ENCODE data around the gene SLC37A2. TPM values are rescaled to one million over a fixed set of nuclear protein-coding genes. Genes with fewer than 3 reads are reported as not detected.

Gene SLC37A2
- total RNA-seq, 1 experiment from 2014 or later: 0.23 TPM

DNA sequence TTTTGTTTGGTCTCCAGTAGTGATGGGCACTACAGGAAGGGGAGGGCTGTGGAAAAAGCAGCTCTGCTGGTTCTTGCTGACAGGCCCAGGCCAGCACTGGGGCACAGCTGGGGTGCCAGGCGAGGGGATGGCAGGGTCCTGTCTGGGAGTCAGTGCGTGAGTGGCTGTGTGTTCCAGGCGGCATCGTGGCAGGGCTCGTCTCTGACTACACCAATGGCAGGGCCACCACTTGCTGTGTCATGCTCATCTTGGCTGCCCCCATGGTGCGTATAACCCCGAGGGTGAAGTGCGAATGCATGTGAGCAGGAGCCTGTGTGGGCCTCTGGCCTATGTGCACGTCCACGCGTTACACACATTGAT is 20.9 kb downstream of the SLC37A2 start:
- in situ Hi-C loops (cut with HindIII; ENCODE audit: low pct_unique_long_range_greater_than_20kb, low sequenced_read_pairs): no loop called here
- Histone ChIP-seq H3K36me3 (ENCODE audit: control insufficient read depth, insufficient read depth, low read length) (no peaks in the 10 kb centered on the region), H3K4me1 (ENCODE audit: control insufficient read depth, insufficient read depth, low read length) (no peaks in the 10 kb centered on the region), H3K4me3 (ENCODE audit: low read depth in 2 of 2, low read length in 2 of 2) (no peak overlapping the region), H3K27me3 (ENCODE audit: control insufficient read depth, insufficient read depth, low read length) (no peaks in the 10 kb centered on the region), H3K9me3 (ENCODE audit: control insufficient read depth, insufficient read depth, low read depth, low read length) (no peaks in the 10 kb centered on the region), H3K27ac (ENCODE audit: low read length) (no peak overlapping the region)
- intact Hi-C loops (cut with micrococcal nuclease; ENCODE audit: unreplicated experiment): no loop called here
- BruUV-seq (replicated peaks): no TSS peak
- ChIA-PET POLR2A (no interaction called here), CTCF (interaction anchor here (1.1 kb wide), 1 partner anchor 262 kb away, joined by 3 read pairs; no protein-coding TSS in a partner anchor)
- ATAC-seq (no peak), DNase-seq (ENCODE audit: low read depth, low spot score) (no peak)
- TF ChIP-seq, protein P1, sequence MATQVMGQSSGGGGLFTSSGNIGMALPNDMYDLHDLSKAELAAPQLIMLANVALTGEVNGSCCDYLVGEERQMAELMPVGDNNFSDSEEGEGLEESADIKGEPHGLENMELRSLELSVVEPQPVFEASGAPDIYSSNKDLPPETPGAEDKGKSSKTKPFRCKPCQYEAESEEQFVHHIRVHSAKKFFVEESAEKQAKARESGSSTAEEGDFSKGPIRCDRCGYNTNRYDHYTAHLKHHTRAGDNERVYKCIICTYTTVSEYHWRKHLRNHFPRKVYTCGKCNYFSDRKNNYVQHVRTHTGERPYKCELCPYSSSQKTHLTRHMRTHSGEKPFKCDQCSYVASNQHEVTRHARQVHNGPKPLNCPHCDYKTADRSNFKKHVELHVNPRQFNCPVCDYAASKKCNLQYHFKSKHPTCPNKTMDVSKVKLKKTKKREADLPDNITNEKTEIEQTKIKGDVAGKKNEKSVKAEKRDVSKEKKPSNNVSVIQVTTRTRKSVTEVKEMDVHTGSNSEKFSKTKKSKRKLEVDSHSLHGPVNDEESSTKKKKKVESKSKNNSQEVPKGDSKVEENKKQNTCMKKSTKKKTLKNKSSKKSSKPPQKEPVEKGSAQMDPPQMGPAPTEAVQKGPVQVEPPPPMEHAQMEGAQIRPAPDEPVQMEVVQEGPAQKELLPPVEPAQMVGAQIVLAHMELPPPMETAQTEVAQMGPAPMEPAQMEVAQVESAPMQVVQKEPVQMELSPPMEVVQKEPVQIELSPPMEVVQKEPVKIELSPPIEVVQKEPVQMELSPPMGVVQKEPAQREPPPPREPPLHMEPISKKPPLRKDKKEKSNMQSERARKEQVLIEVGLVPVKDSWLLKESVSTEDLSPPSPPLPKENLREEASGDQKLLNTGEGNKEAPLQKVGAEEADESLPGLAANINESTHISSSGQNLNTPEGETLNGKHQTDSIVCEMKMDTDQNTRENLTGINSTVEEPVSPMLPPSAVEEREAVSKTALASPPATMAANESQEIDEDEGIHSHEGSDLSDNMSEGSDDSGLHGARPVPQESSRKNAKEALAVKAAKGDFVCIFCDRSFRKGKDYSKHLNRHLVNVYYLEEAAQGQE (IDR thresholded peaks at IDR 0.05; ENCODE audit: insufficient read depth in 1 of 2, low read depth in 2 of 2, low read length in 1 of 2): no peak
- TF ChIP-seq, protein P2, sequence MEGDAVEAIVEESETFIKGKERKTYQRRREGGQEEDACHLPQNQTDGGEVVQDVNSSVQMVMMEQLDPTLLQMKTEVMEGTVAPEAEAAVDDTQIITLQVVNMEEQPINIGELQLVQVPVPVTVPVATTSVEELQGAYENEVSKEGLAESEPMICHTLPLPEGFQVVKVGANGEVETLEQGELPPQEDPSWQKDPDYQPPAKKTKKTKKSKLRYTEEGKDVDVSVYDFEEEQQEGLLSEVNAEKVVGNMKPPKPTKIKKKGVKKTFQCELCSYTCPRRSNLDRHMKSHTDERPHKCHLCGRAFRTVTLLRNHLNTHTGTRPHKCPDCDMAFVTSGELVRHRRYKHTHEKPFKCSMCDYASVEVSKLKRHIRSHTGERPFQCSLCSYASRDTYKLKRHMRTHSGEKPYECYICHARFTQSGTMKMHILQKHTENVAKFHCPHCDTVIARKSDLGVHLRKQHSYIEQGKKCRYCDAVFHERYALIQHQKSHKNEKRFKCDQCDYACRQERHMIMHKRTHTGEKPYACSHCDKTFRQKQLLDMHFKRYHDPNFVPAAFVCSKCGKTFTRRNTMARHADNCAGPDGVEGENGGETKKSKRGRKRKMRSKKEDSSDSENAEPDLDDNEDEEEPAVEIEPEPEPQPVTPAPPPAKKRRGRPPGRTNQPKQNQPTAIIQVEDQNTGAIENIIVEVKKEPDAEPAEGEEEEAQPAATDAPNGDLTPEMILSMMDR (IDR thresholded peaks at IDR 0.05): no peak
- TF ChIP-seq TCF7L2 (IDR thresholded peaks at IDR 0.05; ENCODE audit: low read depth, low read length) (no peak), SIN3A (IDR thresholded peaks at IDR 0.05; ENCODE audit: borderline replicate concordance, insufficient read depth, low read depth, low read length) (no peak), POLR2AphosphoS5 (IDR thresholded peaks at IDR 0.05; ENCODE audit: low read depth, low read length) (no peak)

DNA sequence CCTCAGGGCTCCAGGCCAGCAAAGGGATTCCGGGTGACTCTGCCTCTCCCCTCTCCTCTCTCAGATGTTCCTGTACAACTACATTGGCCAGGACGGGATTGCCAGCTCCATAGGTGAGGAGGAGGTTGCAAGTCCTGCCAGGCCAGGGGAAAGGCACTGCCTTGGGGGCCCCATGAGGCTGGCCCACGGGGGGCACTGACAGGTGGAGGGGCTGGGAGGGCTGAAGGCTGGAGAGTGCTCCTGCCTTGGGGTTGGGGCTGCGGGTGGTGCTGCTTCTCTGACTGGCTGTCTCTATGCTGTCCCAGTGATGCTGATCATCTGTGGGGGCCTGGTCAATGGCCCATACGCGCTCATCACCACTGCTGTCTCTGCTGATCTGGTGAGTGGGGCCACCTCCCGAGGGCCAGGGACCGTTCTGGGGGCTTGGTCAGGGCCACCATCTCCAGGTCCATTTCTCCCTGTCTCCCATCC is 21.7 kb downstream of the SLC37A2 start:
- BruUV-seq (replicated peaks): no TSS peak

More for the DNA sequence above, 21.7 kb downstream of the SLC37A2 start:
- intact Hi-C loops (cut with micrococcal nuclease; ENCODE audit: unreplicated experiment) (no loop called here), in situ Hi-C loops (cut with HindIII; ENCODE audit: low pct_unique_long_range_greater_than_20kb, low sequenced_read_pairs) (no loop called here)
- ChIA-PET POLR2A (no interaction called here), CTCF (no interaction called here)
- Histone ChIP-seq H3K4me3 (ENCODE audit: low read depth in 2 of 2, low read length in 2 of 2) (no peak overlapping the region), H3K9me3 (ENCODE audit: control insufficient read depth, insufficient read depth, low read depth, low read length) (no peaks in the 10 kb centered on the region), H3K4me1 (ENCODE audit: control insufficient read depth, insufficient read depth, low read length) (no peaks in the 10 kb centered on the region), H3K27me3 (ENCODE audit: control insufficient read depth, insufficient read depth, low read length) (no peaks in the 10 kb centered on the region), H3K27ac (ENCODE audit: low read length) (no peak overlapping the region), H3K36me3 (ENCODE audit: control insufficient read depth, insufficient read depth, low read length) (no peaks in the 10 kb centered on the region)
- DNase-seq (ENCODE audit: low read depth, low spot score): no peak
- no peak for ATAC-seq
- TF ChIP-seq, protein P2 (IDR thresholded peaks at IDR 0.05): no peak
- no peak for TF ChIP-seq POLR2AphosphoS5 (IDR thresholded peaks at IDR 0.05; ENCODE audit: low read depth, low read length)
- no peak for TF ChIP-seq SIN3A (IDR thresholded peaks at IDR 0.05; ENCODE audit: borderline replicate concordance, insufficient read depth, low read depth, low read length)
- TF ChIP-seq TCF7L2 (IDR thresholded peaks at IDR 0.05; ENCODE audit: low read depth, low read length): no peak
- TF ChIP-seq, protein P1 (IDR thresholded peaks at IDR 0.05; ENCODE audit: insufficient read depth in 1 of 2, low read depth in 2 of 2, low read length in 1 of 2): no peak

Data from Panc1 (cell line).